HG02798 (cell line): ENCODE results near the gene KCNQ5.
A peak's percentile ranks its signal among the peaks of the same experiment; 100 is the strongest.

Experiments
- ATAC-seq: cut with Tn5 transposase; IDR thresholded peaks from one replicate; pipeline ENCODE4 v1.9.1; 2021; ENCODE audit warnings: mild to moderate bottlenecking; ENCODE audit not compliant: unreplicated experiment, poor library complexity

The KCNQ5 gene

DNA sequence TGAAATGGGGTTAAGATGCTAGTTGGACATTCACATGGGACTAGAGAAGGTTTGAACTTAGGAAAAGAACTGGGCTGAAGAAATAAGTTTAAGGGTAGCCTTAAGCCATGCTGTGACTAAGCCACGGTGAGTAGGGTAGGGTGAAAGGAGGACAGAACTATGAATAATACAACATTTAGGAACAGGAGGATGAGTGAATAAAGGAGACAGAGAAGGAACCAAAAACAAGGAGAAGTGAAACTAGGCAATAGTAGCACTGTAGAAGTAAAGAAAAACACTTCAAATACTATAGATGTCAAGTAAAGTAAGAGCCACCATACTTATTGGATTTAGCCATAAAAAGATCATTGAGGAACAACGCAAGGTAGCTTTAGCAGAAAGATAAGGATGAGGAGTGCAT lies 111.2 kb downstream of the KCNQ5 start:
- ATAC-seq = no peak

DNA sequence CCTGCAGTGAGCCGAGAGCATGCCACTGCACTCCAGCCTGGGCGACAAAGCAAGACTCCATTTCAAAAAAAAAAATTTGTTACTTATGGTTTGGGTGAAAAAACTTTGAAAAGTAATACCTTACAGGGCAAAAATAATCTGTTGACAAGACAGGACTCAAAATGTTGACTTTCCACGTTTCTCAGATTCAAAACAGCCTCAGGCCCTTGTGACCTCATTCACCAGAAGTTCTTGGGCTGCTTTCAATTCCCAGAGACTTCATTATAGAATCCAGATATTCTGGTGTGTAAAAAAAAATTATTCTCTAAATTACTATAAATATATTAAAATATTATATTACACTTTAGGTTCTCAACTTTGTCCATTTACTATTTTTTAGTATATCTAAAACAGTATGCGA lies 116.2 kb downstream of the KCNQ5 start:
- no peak for ATAC-seq

DNA sequence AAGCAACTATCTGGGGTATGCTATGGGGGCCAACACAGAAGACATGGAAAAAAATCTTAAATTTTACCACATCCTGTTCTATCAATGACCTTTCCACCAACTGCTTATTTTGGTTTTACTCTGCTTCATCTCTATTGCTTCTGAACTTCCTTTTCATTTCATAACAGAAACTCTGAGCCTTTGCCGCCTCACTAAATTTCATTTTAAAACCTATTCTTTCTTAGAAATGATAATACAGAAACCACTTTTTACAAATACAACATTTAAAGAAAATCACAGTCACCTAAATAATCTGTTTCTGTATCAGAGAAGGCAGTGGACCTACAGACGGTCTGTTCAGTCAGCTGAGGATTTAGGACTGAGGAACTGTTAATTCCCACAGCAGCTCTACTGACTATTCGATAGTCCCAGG lies 117.5 kb downstream of the KCNQ5 start:
- ATAC-seq = peak; percentile 49

DNA sequence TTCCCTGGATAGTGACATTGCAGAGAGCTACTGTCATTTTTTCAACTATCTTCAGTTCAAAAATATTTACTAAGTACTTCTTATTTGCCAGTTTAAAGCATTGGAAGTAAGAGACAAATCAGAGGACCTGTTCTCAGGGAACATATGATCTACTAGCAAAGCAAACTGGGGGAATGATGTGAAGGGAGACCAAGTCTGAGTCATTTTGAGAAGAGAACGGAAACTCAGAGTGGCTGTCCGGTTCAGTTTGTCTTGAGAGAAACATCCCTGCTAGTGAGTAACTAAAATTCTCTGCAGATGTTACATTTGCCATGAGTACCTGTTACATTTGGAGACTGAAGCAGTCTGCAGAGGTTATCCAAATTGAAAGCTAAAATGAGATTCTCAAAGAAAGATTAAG lies 118.3 kb downstream of the KCNQ5 start:
- ATAC-seq = peak; percentile 87

DNA sequence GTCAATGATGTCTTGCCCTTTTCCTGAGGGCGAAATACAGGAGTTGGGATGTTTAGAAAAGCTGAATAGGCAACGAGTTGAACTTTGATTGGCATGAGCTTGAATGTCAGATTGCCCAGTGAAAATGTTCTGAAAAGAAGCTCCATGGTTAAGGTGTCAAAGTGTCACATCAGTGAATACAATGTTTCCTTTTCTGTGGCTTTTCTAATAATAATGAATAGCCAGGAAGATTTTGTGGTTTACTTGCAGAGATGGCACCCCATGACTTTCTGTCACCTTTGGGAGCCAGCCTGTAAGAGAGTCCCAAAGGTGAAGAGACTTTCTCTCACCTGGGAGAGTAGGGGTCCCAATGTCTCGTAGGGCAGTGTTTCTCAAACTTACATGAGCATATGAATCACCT lies 119.2 kb downstream of the KCNQ5 start:
- no peak for ATAC-seq

DNA sequence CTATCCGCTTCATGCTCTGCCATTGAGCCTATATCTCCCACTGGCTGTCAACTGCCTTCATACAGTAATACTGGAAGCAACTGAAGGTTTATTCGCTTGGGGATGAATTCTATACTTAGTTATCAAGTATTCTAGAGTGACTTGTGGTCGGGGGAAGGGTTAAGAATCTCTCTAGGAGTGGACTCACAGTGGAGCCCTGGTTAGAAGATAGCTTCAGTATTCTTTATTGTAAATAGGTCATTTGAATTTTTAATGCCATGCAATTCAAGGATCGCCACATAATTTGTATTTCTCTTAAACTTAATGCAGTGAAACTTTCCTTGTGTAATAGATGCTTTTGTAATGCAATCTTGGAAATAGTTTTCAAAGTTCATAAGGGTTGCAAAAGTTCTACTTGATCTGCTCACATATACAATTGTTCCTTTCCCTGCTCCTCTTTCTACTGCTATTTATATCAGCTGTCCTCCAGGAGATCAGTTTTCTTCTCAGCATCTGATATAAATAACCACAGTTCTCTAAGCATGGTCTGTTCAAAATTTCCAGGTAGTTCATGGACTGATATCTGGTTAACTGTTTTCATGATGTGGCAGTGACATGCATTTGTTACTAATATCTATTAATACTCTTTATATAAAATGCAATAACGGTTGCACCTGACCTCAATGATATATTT lies 120.3 kb downstream of the KCNQ5 start:
- no peak for ATAC-seq

DNA sequence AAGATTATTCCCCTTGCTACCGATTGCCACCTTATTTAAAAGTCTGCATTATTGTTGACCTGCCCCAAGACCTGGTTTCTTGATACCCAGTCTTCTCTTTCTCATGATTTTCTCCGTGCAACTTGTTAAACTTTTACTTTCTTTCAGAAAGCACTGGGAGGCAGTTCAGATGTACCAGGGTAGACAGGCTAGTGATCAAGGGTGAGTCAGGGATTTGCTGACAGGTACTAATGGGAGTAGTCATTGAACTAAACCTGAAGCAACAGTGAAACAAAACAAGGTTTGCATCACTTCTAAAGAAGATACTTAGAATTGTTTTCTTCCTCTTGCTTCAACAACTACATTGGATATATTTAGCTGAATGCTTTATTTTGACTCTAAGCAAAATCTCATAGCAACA lies 124.4 kb downstream of the KCNQ5 start:
- ATAC-seq = no peak

DNA sequence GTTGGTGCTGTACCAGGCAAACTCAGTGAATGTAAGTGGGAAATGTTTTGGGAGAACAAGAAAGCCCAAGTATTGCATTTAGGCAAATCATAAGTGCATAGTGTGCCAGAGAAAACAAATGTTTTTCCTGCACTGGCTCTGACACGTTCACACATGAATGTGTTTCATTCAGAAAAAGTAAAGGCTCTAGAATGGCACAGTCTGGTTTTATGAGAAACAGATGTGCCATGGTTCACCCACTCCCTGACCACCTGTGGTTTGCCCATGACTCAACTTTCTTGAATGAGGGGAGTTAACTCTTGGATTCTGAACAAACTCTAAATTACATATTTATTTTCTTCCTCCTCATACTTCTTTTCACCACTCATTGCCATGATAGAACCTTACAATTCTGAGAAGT lies 126.9 kb downstream of the KCNQ5 start:
- no peak for ATAC-seq

DNA sequence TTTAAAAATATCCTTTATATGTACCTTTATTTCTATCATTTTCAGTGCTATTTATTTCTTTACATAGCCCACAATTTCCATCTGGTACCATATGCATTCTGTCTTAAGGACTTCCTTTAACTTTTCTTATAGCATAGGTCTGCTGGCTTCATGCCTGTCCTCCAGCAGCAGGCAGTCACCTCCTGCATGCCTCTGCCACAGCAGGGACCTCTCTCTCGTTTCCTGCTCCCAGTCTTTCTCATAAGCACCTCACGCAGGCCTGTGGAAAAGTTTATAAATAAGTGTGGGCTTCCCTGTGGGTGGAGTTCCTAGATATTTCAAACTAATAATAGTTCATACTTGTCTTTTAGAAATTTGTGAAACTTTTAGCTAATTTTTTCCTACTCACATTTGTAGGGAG lies 133.9 kb downstream of the KCNQ5 start:
- no peak for ATAC-seq

DNA sequence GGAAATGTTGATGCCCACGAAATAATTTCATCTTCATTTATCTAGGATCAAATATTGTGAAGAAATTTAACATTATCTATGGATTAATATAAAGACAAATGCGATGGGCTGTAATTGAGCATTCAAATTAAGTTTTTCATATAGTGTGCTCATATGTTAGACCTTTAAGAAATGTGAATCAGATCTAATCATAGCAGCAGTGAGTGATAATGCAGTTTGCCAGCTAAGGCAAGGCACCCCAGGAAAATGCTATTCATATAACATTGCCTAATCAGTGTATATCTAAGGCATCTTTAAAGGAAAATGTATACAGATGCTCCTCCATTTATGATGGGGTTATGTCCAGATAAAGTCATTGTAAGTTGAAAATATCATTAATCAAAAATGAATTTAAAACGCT lies 135.2 kb downstream of the KCNQ5 start:
- no peak for ATAC-seq

DNA sequence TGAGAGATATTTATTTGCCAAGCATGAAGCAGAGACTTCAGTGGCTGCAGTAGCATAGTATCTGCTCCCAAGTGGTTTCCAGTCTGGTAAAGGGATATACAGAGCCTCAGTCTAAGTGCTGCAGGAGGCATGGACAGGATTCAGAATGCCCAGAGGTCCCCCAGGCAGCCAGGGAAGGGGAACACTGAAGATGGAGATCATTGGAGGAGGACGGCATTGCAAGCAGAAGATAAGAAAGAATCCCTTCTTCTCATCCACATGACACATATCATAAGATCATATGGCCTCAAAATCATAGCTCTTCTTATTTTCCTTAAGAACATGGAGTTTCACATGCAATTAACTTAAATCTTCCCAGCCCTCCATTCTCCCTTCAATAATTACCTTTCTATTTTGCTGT lies 136.1 kb downstream of the KCNQ5 start:
- no peak for ATAC-seq

DNA sequence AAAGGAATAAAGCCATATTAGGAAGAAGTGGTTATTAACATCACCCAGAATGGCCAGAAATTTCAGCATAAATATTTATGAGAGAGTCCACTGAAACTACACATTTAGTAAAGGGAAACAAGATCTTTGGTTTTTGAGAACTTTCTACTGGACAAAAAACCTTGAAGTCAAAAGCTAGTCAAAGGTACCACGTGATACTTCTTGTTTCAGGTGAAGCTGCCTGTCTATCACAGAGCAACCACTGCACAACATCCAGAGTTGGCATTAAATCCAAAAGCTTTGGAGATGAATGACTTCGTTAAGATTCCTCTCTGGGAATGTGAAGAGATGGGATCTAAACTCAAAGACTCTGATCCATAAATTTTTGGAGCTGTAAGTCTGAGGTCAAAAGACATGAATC lies 137.0 kb downstream of the KCNQ5 start:
- ATAC-seq = peak; percentile 57

DNA sequence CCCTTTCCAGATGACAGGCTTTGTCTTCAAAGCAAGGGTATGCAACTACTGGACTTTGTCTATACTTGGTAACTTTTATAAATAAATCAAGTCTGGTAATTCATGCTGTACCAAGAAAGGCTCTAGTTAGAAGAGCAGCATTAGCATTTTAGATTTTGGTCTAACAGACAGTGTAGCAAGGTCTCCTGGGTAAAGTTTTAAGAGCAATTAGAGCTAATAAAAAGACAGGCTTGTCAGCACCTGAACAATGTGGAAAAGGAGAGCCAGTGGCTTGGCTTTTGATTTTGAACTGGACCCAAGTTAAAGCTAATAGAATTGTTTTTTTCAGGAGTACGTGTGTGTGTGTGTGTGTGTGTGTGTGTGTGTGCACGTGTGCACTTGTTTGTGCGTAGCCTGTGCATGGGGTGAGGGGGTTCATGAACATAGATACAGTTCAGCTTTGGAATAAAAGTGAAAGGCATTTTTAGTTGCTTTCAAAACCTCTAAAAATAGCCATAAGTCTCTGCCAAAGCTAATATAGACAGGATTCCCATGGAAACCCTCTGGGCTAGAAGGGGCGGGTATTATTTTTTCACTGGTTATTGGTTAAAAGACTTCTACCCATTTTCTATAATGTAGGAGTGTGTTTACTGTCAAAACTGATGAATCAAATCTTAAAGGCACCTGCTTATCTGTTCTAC lies 138.4 kb downstream of the KCNQ5 start:
- ATAC-seq = no peak

DNA sequence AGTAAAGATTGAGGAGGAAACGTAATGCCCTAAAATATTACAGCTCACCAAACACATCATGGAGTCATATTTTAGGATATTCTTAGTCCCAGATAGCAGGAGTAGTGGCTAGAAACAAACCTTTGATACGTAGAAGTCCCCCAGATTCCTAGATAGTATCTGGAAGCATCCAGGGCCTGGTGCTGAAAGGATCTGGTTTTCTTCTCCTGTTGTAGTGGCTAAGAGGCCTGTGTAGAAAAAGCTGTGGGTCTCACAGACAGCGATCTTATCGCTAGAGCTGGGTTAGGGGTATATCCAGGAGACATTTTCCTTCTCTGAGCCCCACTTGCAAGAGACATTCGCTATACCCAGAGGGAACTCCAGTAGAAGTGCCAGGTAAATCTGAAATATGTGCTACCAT lies 139.9 kb downstream of the KCNQ5 start:
- ATAC-seq = no peak

DNA sequence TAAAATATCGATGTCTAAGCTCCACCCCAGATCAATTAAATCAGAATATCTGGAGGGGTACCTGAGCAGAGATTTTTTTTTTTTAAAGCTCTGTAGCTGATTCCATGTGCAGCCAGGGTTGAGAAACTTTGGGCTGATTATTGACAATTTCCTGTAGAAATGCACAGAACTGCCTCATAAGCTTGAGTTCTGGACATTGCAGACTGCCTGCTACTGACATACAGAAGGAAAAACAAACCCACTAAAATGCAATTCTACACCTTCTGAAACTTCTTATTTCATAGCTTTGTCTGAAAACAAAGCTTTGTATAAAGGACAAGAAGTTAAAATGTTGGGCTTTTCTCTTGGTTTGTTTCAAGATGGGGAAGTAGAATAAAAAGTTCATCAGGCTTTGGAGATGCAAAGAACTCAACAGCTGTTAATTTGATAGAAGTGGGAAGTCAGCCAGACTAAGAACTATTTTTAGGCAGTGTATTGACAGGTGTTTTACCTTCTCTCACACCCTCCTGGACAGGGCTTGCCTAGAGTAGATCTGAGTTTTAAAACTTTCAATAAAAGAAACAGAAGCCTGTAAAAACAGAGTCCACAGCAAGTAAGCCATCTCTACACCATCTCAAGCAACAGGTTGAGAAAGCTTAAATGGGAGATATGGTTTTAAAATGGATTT lies 147.7 kb downstream of the KCNQ5 start:
- ATAC-seq = peak; percentile 77

DNA sequence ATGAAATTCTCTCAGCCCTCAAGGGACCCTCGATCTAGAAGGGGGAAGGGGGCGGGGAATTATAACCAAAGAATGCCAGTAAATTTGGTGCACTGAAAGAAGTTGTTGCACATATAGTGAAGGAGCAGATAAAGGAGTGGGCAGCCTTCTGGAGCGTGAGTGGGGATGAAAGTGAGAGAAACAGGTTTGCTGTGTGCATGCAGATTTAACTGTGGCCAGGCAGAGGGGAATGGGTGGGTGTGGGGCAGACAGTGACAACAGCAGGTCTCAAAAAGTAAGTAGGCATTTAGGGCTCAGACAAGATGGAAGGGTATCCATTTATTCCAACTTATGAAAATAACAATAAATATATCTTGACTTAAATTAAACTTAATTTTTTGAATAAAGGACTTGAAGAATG lies 149.1 kb downstream of the KCNQ5 start:
- ATAC-seq = peak; percentile 54

DNA sequence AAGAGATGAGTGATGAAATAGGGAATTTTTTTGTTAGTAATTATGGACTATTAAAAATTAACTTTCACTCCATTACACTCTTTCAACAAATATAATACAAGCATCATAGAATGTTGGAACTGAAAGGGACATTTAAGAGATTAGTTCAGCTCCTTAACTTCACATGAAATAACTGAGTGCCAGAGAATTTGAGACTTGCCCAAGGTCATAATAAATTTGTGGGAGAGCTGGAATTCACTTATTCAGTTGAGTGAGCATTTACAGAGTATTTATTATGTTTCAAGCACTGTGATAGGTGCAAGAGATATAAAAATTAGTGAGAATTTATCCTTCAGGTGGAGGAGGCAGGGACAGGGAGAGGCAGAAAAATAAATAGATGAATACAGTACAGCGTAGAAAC lies 154.6 kb downstream of the KCNQ5 start:
- ATAC-seq = no peak

DNA sequence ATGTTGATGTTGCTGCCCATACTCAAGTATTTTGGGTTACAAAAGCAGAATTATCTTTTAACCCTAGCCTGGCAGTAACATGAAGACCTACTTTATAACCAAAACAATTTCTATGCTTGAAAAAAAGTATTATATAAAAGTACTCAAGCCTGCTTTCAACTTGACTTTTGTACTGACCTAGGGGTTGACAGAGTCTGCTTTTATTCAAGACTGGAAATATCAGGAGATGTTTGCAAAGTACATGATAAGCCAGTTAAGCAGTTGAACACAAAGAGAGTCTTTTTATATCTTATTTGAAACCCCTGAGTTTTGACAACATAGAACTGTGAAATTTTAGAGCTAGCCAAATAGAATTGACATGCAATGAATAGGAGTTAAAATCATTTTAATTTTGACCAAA lies 159.8 kb downstream of the KCNQ5 start:
- ATAC-seq = no peak

DNA sequence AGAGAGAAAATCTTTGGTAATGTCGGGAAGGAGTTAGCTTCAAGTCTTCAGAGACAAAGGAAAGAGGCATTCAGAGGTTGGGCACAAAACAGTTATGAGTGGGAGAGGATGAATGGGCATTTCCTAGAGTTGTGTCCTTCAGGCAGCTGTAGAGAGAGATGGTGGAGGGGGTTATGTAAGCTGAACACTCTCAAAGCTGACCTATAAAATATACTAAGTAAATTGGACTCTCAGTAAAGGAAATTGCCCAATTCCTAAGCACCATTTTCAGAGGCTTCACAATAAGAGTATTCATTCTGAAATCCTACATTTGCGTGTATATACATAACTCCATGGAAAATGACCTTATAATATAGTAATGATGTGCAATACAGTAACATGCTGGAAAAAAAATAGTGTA lies 161.2 kb downstream of the KCNQ5 start:
- no peak for ATAC-seq

DNA sequence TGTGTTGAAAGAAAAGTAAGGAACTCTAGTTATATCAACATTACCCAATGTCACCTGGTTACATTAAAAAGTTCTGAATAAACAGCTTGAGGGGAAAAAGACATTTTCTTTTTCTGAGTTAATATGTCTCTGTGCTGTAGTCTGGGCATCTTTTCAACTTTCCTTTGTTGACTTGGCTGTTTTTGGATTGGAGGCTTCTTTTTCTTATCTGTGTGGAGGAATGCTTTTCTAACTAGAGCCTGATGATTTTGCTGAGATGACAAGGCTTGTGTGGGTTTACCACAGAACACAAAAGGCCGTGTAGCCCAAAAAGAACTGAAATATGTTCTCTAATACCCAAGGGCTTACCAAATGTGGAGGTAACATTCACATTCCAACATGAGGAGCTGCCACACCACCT lies 161.8 kb downstream of the KCNQ5 start:
- ATAC-seq = no peak

DNA sequence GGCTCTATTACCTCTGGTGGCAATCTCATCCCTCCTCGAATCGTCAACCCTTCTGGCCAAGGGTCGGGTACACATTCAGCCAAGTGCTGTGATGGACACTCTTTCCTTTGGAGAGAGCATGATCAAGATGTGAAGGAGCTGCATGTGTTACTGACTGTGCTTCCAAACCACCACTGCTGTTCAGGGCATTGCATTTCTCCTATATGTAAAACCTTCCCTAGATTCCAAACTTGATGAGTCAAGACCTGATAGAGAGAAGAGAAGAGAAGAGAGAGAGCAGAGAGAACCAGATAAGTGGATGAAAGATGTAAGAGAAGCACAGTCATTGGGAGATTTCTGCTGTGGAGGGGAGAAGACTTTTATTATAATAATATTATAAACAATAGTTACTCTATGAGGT lies 162.2 kb downstream of the KCNQ5 start:
- ATAC-seq = no peak

DNA sequence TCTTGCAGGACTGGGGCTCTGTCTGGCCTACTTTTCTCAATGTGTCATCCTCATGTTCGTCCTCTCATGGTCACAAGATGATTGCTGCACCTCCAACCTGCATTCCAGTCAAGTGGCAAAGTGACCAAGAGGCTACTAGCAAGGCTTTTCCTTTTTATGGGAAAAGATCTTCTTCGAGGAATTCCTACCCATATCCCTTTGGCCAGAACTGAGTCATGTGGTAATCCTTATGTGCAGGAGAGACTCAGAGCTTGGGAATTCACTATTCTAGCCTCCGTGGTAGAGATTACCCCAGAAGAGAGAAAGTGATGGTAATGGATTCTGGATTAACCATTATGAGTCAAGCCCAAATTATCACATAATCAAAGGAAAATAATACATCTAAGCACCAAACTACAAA lies 162.7 kb downstream of the KCNQ5 start:
- ATAC-seq = no peak
